Fibroblast of the aortic adventitia (primary cell): Measurements from ENCODE around the gene HP1BP3. TPM values are rescaled to one million over a fixed set of nuclear protein-coding genes. Genes with fewer than 3 reads are reported as not detected.

Experiments used
- DNase-seq: peaks from one replicate; pipeline ENCODE4 v3.0.0-alpha.2; 2010; ENCODE audit warnings: low read depth
- H3K4me3 ChIP-seq: 2 replicates; pipeline ENCODE4 v1.5.1; 2011; ENCODE audit warnings: low read depth, mild to moderate bottlenecking, control low read depth, low read length, moderate library complexity
- CTCF ChIP-seq: IDR thresholded peaks from 2 replicates; pipeline ENCODE4 v1.5.1; 2011; ENCODE audit warnings: mild to moderate bottlenecking, low read length, control low read depth, inconsistent platforms; ENCODE audit not compliant: insufficient read depth
- total RNA-seq: library from RNA; depleted of rRNA; stranded (reverse); fragments of >200 nt; gene quantifications from 2 replicates; pipeline ENCODE4 v1.2.3, GENCODE V29; 2012; ENCODE audit warnings: low replicate concordance

HP1BP3 gene
- total RNA-seq, 1 donor, result 215 TPM

GRCh38 chr1:20829531-20829930 is 42.4 kb upstream of the HP1BP3 start:
- no peak overlapping the region for H3K4me3 ChIP-seq
- TF ChIP-seq CTCF, result no peak
- DNase-seq, result peak; percentile 37

- no peak for DNase-seq
- H3K4me3 ChIP-seq, result no peak overlapping the region
- no peak for TF ChIP-seq CTCF
These were observed 36.7 kb upstream of the HP1BP3 start for GRCh38 chr1:20823845-20824244.

GRCh38 chr1:20821466-20821865 is 34.4 kb upstream of the HP1BP3 start:
- no peak for TF ChIP-seq CTCF
- H3K4me3 ChIP-seq, result no peak overlapping the region
- DNase-seq, result no peak

- H3K4me3 ChIP-seq, result no peak overlapping the region
- TF ChIP-seq CTCF, result no peak
- no peak for DNase-seq
These were observed 32.7 kb upstream of the HP1BP3 start for GRCh38 chr1:20819818-20820217.

GRCh38 chr1:20814534-20814871 is 27.4 kb upstream of the HP1BP3 start:
- TF ChIP-seq CTCF, result no peak
- H3K4me3 ChIP-seq, result no peak overlapping the region
- DNase-seq, result no peak

- no peak for TF ChIP-seq CTCF
- no peak overlapping the region for H3K4me3 ChIP-seq
- DNase-seq, result no peak
These were observed 24.8 kb upstream of the HP1BP3 start for GRCh38 chr1:20811916-20812315.

GRCh38 chr1:20793236-20793635 is 6.1 kb upstream of the HP1BP3 start:
- no peak overlapping the region for H3K4me3 ChIP-seq
- no peak for DNase-seq
- no peak for TF ChIP-seq CTCF
